Activated CD4-positive, alpha-beta T cell treated with anti-CD3 and anti-CD28 coated beads for 36 hours (primary cell): ENCODE results near the gene ARMS2. TPM values are rescaled to one million over a fixed set of nuclear protein-coding genes. Genes with fewer than 3 reads are reported as not detected.

ENCODE experiments used
- ATAC-seq: fragments of 200-7000 bp; cut with Tn5 transposase; one replicate; pipeline ENCODE4 v1.10.0; 2021; ENCODE audit warnings: mild to moderate bottlenecking, moderate library complexity
- CTCF ChIA-PET: fragments of 350-600 bp; sonication (Branson Sonifier 250); formaldehyde crosslinking; loops from one replicate; lab custom pipeline; 2021; ENCODE audit warnings: antibody characterized with exemption; lab: Charles Lee
- POLR2A ChIA-PET: fragments of 350-600 bp; sonication (Branson Sonifier 250); formaldehyde crosslinking; loops from one replicate; lab custom pipeline; 2021; ENCODE audit warnings: antibody characterized with exemption, inconsistent platforms; lab: Charles Lee
- DNase-seq: peaks from one replicate; pipeline ENCODE4 v3.0.0-alpha.2; 2020
- H3K27ac Mint-ChIP-seq: one replicate; pipeline ENCODE4 v1.8.0; 2021; ENCODE audit warnings: mixed read lengths
- H3K27me3 Mint-ChIP-seq: one replicate; pipeline ENCODE4 v1.8.0; 2021; ENCODE audit warnings: mixed read lengths
- H3K36me3 Mint-ChIP-seq: one replicate; pipeline ENCODE4 v1.8.0; 2021; ENCODE audit warnings: low read depth, mixed read lengths
- H3K4me1 Mint-ChIP-seq: one replicate; pipeline ENCODE4 v1.8.0; 2021; ENCODE audit warnings: mixed read lengths
- H3K4me3 Mint-ChIP-seq: one replicate; pipeline ENCODE4 v1.8.0; 2021; ENCODE audit warnings: mild to moderate bottlenecking, moderate library complexity, mixed read lengths
- H3K9me3 Mint-ChIP-seq: one replicate; pipeline ENCODE4 v1.8.0; 2021; ENCODE audit warnings: low read depth, mixed read lengths
- intact Hi-C, 2 experiments: fragments of 100-400 bp; cut with DNase I in 1 of 2; cut with micrococcal nuclease in 1 of 2; formaldehyde crosslinking; loops; one replicate each; pipeline versions ENCODE4 v1.14.2 to v1.15.1; 2022 to 2024; cut with DNase I, micrococcal nuclease
- total RNA-seq, 2 experiments: library from RNA; stranded (reverse); gene quantifications; one replicate each; pipeline ENCODE4 v1.2.3, GENCODE V29; 2021

Gene ARMS2
- total RNA-seq, 2 experiments from 2014 or later: not detected

GRCh38 chr10:122464250-122464510 lies 9.7 kb downstream of the ARMS2 start:
- Mint-ChIP-seq H3K4me3 (no peak overlapping the region), H3K27me3 (peaks cover 53% of the 10 kb centered on the region), H3K27ac (no peak overlapping the region), H3K4me1 (peaks cover 9% of the 10 kb centered on the region), H3K9me3 (no peaks in the 10 kb centered on the region), H3K36me3 (no peaks in the 10 kb centered on the region)
- ATAC-seq (no peak), DNase-seq (no peak)
- CTCF ChIA-PET: no interaction called here
- intact Hi-C loops: no loop called here
- POLR2A ChIA-PET: no interaction called here

DNA sequence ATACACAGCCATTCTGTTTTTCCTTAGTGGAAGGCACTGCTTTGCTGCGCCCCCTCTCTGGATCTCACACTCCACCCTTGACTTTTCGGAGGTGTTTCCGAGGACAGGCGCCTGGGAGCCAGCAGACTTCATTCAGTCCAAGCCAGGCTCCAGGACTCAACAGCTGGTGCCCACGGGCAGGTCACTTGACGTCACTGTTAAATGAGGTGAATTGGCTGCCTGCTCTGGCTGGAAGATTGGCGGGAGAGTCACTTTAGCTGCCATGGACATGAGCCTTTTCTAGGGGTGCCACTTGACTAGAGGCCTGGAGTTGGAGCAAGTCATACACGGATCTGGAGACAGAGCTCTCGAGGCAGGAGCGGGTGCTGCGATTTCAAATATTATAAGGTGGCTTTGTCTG lies 10.1 kb downstream of the ARMS2 start:
- DNase-seq (no peak), ATAC-seq (no peak)
- Mint-ChIP-seq H3K9me3 (no peaks in the 10 kb centered on the region), H3K27me3 (peaks cover 49% of the 10 kb centered on the region), H3K4me3 (no peak overlapping the region), H3K36me3 (no peaks in the 10 kb centered on the region), H3K27ac (no peak overlapping the region), H3K4me1 (peaks cover 9% of the 10 kb centered on the region)
- intact Hi-C loops: no loop called here
- ChIA-PET POLR2A (no interaction called here), CTCF (no interaction called here)

DNA sequence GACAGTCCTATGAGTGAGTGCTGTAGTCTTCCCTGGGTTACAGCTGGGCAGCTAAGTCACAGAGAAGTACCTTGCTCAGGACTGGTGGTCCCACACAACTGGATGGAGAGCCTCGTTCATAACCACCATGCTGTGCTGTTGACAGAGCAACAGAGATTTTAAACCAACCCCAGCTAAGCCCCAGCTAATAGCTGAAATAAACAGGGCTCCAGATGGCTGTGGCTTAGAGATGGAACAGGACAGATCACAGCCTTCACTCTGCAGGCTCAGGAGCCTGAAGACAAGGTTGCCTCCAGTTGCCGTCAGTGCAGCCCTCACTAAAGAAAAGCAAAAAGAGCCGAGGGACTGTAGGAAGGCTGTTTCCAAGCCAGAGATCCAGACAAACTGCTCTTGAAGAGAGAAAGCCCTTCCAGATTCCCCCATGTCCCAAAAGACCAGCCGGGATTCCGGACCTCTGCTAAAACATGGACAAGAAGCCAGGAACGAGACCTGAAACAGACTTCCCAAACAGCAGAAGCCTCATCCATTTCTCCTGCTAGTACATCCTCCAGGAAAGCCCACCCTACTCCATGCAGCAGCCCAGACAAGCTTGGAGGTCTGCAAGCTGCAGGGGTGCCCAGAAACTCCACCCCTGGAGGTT lies 11.1 kb downstream of the ARMS2 start:
- Mint-ChIP-seq H3K9me3 (no peaks in the 10 kb centered on the region), H3K4me3 (no peak overlapping the region), H3K36me3 (no peaks in the 10 kb centered on the region), H3K4me1 (peaks cover 9% of the 10 kb centered on the region), H3K27me3 (peaks cover 46% of the 10 kb centered on the region), H3K27ac (no peak overlapping the region)
- ChIA-PET POLR2A (no interaction called here), CTCF (interaction anchor here (0.9 kb wide), 1 partner anchor 254 kb away, joined by 3 read pairs; no protein-coding TSS in a partner anchor)
- ATAC-seq (no peak), DNase-seq (no peak)
- intact Hi-C loops: no loop called here

GRCh38 chr10:122466951-122467381 lies 12.5 kb downstream of the ARMS2 start:
- CTCF ChIA-PET: interaction anchor here (0.6 to 1.0 kb wide), 2 partner anchors 33 to 80 kb away, joined by 3 read pairs; no protein-coding TSS in a partner anchor
- no peak overlapping the region for H3K27ac Mint-ChIP-seq
- no peaks in the 10 kb centered on the region for H3K36me3 Mint-ChIP-seq
- no peak for DNase-seq
- POLR2A ChIA-PET: no interaction called here
- no peak overlapping the region for H3K4me3 Mint-ChIP-seq
- ATAC-seq: no peak
- peaks cover 53% of the 10 kb centered on the region for H3K27me3 Mint-ChIP-seq
- H3K4me1 Mint-ChIP-seq: peaks cover 7% of the 10 kb centered on the region
- intact Hi-C loops: no loop called here
- no peaks in the 10 kb centered on the region for H3K9me3 Mint-ChIP-seq

GRCh38 chr10:122467701-122468100 lies 13.2 kb downstream of the ARMS2 start:
- CTCF ChIA-PET: no interaction called here
- no peak for ATAC-seq

DNA sequence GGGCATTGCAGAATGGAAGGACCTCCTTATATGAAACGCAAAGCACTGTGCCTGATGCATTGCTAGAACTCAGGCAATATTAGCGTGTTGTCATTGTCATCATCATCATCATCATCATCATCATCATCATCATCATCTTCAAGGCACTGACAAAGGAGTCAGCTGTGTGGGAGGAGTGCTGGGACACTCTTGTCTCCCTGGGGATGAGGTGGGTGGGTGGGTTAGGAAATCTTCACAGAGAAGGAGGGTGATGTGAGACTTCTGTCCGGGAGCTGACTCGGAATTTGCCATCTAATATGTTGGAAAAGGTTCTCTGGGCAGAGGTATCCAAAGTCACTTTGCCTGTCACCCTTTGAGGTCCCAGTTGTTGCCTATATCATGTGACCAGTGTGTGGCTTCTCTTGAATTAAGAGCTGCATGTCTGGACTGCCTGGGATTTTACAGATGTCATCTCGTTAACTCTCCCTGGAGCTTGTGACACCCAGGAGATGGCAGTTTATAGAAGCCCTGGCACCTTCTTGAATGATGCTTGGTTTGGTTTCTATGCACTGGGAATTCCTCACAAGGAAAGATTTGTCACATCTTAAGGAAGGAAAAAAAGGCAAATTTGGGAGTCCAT lies 14.0 kb downstream of the ARMS2 start:
- CTCF ChIA-PET: interaction anchor here (0.6 to 1.0 kb wide), 2 partner anchors 34 to 346 kb away, joined by 4 to 9 read pairs; no protein-coding TSS in a partner anchor
- no peak for DNase-seq
- H3K36me3 Mint-ChIP-seq: no peaks in the 10 kb centered on the region
- no peaks in the 10 kb centered on the region for H3K9me3 Mint-ChIP-seq
- no peaks in the 10 kb centered on the region for H3K4me1 Mint-ChIP-seq
- peaks cover 41% of the 10 kb centered on the region for H3K27me3 Mint-ChIP-seq
- no peak overlapping the region for H3K27ac Mint-ChIP-seq
- intact Hi-C loops: no loop called here
- ATAC-seq: no peak
- POLR2A ChIA-PET: no interaction called here
- H3K4me3 Mint-ChIP-seq: no peak overlapping the region

More at GRCh38 chr10:122467701-122468100, 13.2 kb downstream of the ARMS2 start:
- no peaks in the 10 kb centered on the region for H3K36me3 Mint-ChIP-seq
- H3K27me3 Mint-ChIP-seq: peaks cover 48% of the 10 kb centered on the region
- H3K27ac Mint-ChIP-seq: no peak overlapping the region
- H3K4me3 Mint-ChIP-seq: no peak overlapping the region
- POLR2A ChIA-PET: no interaction called here
- H3K9me3 Mint-ChIP-seq: no peaks in the 10 kb centered on the region
- intact Hi-C loops: no loop called here
- DNase-seq: no peak
- H3K4me1 Mint-ChIP-seq: peaks cover 3% of the 10 kb centered on the region

DNA sequence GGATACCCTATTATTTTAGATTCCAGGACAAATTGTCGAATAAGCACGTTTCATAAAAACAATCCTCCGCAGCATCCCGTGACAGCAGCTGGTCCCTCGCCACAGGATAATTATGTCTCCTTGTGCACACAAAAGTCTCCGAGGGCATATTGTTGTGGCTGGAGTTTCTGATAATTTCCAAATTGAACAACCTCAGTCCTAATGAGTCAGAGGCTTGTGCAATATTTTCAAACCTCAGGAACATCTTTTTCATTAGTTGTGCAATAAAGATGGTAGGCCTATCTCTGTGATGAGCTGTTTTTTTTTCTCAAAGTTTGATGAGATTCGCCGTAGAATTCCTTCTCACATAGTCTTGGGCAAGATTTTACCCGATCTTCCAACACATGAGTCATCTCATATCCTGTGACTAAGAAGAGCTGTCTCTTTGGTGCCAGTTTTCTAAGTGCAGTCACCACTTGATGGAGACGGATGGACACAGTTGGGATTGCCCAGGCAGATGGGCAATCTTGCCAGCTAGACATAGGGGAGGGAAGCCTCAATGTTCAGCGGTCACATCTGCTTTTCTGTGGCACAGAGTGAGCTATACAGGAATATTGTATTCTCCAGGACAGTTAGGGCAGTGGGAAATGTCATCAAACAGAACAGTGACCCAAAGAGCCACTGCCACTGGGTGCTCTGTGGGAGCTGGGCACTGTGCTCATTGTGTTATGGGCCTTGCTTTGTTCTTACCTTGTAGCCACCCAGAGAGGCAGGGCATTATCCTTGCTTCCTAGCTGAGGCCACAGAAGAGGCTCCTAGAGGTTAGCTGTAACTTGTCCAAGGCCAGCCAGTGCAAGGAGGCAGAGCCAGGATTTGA lies 14.7 kb downstream of the ARMS2 start:
- Mint-ChIP-seq H3K4me1 (peaks cover 3% of the 10 kb centered on the region), H3K4me3 (no peak overlapping the region), H3K27ac (no peak overlapping the region), H3K36me3 (no peaks in the 10 kb centered on the region), H3K9me3 (no peaks in the 10 kb centered on the region), H3K27me3 (peaks cover 36% of the 10 kb centered on the region)
- ChIA-PET CTCF (interaction anchor here (0.5 to 1.0 kb wide), 2 partner anchors 35 to 58 kb away, joined by 3 to 9 read pairs; no protein-coding TSS in a partner anchor), POLR2A (no interaction called here)
- DNase-seq (no peak), ATAC-seq (no peak)
- intact Hi-C loops: no loop called here

DNA sequence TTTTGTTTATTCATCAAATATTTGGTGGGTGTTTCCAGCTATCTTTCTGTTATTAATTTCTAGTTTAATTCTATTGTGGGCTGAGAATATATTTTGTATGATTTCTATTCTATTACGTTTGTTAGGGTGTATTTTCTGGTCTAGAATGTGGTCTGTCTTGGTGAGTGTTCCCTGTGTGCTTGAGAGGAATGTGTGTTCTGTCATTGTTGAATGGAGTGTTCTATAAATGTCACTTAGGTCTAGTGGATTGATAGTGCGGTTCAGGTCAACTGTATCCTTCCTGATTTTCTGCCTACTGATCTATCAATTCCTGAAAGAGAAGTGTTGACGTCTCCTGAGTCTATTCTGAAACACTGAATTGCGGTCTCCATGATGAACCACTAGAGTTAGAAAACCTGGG lies 15.4 kb downstream of the ARMS2 start:
- H3K36me3 Mint-ChIP-seq: no peaks in the 10 kb centered on the region
- DNase-seq: no peak
- POLR2A ChIA-PET: no interaction called here
- no peak for ATAC-seq
- intact Hi-C loops: no loop called here
- H3K27me3 Mint-ChIP-seq: peaks cover 37% of the 10 kb centered on the region
- H3K4me1 Mint-ChIP-seq: peaks cover 10% of the 10 kb centered on the region
- no peak overlapping the region for H3K4me3 Mint-ChIP-seq
- CTCF ChIA-PET: interaction anchor here (1.2 kb wide), 1 partner anchor 171 kb away, joined by 3 read pairs; no protein-coding TSS in a partner anchor
- H3K27ac Mint-ChIP-seq: no peak overlapping the region
- no peaks in the 10 kb centered on the region for H3K9me3 Mint-ChIP-seq

- DNase-seq: no peak
Measured at GRCh38 chr10:122471531-122472177, 17.2 kb downstream of the ARMS2 start.

GRCh38 chr10:122473116-122473515 lies 18.7 kb downstream of the ARMS2 start:
- Mint-ChIP-seq H3K9me3 (no peaks in the 10 kb centered on the region), H3K36me3 (no peaks in the 10 kb centered on the region), H3K4me3 (no peak overlapping the region), H3K4me1 (peaks cover 10% of the 10 kb centered on the region), H3K27ac (no peak overlapping the region), H3K27me3 (peaks cover 24% of the 10 kb centered on the region)
- ATAC-seq (no peak), DNase-seq (no peak)
- CTCF ChIA-PET: interaction anchor here (0.9 kb wide), 1 partner anchor 74 kb away, joined by 4 read pairs; no protein-coding TSS in a partner anchor
- POLR2A ChIA-PET: interaction anchor here (0.6 kb wide), 1 partner anchor 45 kb away, joined by 5 read pairs; no protein-coding TSS in a partner anchor
- intact Hi-C loops: no loop called here

More at GRCh38 chr10:122471531-122472177, 17.2 kb downstream of the ARMS2 start:
- intact Hi-C loops: no loop called here
- CTCF ChIA-PET: no interaction called here
- no peaks in the 10 kb centered on the region for H3K9me3 Mint-ChIP-seq
- no peak overlapping the region for H3K27ac Mint-ChIP-seq
- H3K36me3 Mint-ChIP-seq: no peaks in the 10 kb centered on the region
- H3K27me3 Mint-ChIP-seq: peaks cover 29% of the 10 kb centered on the region
- no peak overlapping the region for H3K4me3 Mint-ChIP-seq
- peaks cover 10% of the 10 kb centered on the region for H3K4me1 Mint-ChIP-seq
- no peak for ATAC-seq
- POLR2A ChIA-PET: no interaction called here
